Spleen (tissue), 11 donors: ENCODE measurements around the gene FXYD3. TPM values are rescaled to one million over a fixed set of nuclear protein-coding genes. Genes with fewer than 3 reads are reported as not detected.

Source experiments
- DNase-seq: peaks from one replicate; pipeline ENCODE4 v3.0.0-alpha.2; 2020
- H3K27ac ChIP-seq, 8 donors: fragments of 200-600 bp; sonication (generic) in 7 of 8; 1 replicate in 4 of 8; 2 replicates in 4 of 8; pipeline versions ENCODE4 v1.5.0 to v1.8.0; 2016 to 2021; ENCODE audit warnings: inconsistent platforms in 4 of 8, mild to moderate bottlenecking in 4 of 8, moderate library complexity in 1 of 8
- H3K27me3 ChIP-seq, 7 donors: fragments of 200-600 bp; sonication (generic) in 6 of 7; replicated peaks in 1 of 7; 1 replicate in 4 of 7; 2 replicates in 3 of 7; pipeline versions ENCODE4 v1.5.0 to v1.8.0; 2016 to 2021; ENCODE audit warnings: inconsistent platforms in 3 of 7, mild to moderate bottlenecking in 1 of 7
- H3K36me3 ChIP-seq, 6 donors: fragments of 200-600 bp; sonication (generic) in 5 of 6; 1 replicate in 4 of 6; 2 replicates in 2 of 6; pipeline versions ENCODE4 v1.5.0 to v1.8.0; 2016 to 2021; ENCODE audit warnings: inconsistent platforms in 2 of 6
- H3K4me1 ChIP-seq, 6 donors: fragments of 200-600 bp; sonication (generic) in 5 of 6; 1 replicate in 3 of 6; 2 replicates in 3 of 6; pipeline versions ENCODE4 v1.5.0 to v1.8.0; 2016 to 2021; ENCODE audit warnings: inconsistent platforms in 3 of 6
- H3K4me3 ChIP-seq, 8 donors: fragments of 200-600 bp; sonication (generic) in 7 of 8; 1 replicate in 4 of 8; 2 replicates in 4 of 8; pipeline versions ENCODE4 v1.5.0 to v1.8.0; 2016 to 2021; ENCODE audit warnings: inconsistent platforms in 4 of 8, mild to moderate bottlenecking in 4 of 8, moderate library complexity in 2 of 8
- H3K9me3 ChIP-seq, 8 donors: fragments of 200-600 bp; sonication (generic) in 7 of 8; 1 replicate in 4 of 8; 2 replicates in 4 of 8; pipeline versions ENCODE4 v1.5.0 to v1.8.0; 2016 to 2021; ENCODE audit warnings: inconsistent platforms in 4 of 8
- CTCF ChIP-seq, 11 experiments: fragments of 200-600 bp in 7 of 11; fragments of 450-650 bp in 4 of 11; sonication (generic) in 4 of 11; IDR thresholded peaks in 8 of 11; conservative IDR thresholded peaks in 3 of 11; 1 replicate in 7 of 11; 2 replicates in 4 of 11; pipeline versions ENCODE4 v1.4.0 to v1.8.0; 2016 to 2021; ENCODE audit warnings: antibody characterized with exemption in 11 of 11, inconsistent platforms in 4 of 11, mild to moderate bottlenecking in 1 of 11
- POLR2A ChIP-seq, 3 donors: fragments of 450-650 bp; IDR thresholded peaks; one replicate each; pipeline ENCODE4 v1.5.1; 2017; ENCODE audit warnings: antibody characterized with exemption in 3 of 3, mild to moderate bottlenecking in 1 of 3
- POLR2AphosphoS5 ChIP-seq, 3 donors: sonication (generic); formaldehyde crosslinking; IDR thresholded peaks; one replicate each; pipeline ENCODE4 v1.5.1; 2017; ENCODE audit warnings: antibody characterized with exemption in 3 of 3
- WGBS, 5 donors: extraction: QIAGEN DNeasy Blood & Tissue Kit in 3 of 5; methylation state at CpG; one replicate each; pipeline versions ENCODE4 v1.1.5 to v1.1.7; 2013 to 2018; 5-methylcytosine and 5-hydroxymethylcytosine counted together
- intact Hi-C: fragments of 100-400 bp; cut with DNase I; formaldehyde crosslinking; loops from one replicate; pipeline ENCODE4 v1.15.0; 2023; ENCODE audit warnings: low total_unique reads
- polyA plus RNA-seq, 3 donors: library from polyadenylated mRNA; stranded (reverse); fragments of 200-250 nt; gene quantifications; one replicate each; pipeline ENCODE4 v1.2.1, GENCODE V29; 2013
- total RNA-seq, 7 donors: library from RNA; depleted of rRNA in 3 of 7; stranded (reverse); fragments of >200 nt in 3 of 7; fragmentation: NEBNext Ultra II Directional in 4 of 7; extraction: Animal tissue kit (Norgen Biotek cat#: 25700) in 4 of 7; gene quantifications; one replicate each; pipeline versions ENCODE4 v1.1.0 to v1.2.1, GENCODE V29; 2016 to 2021
- donor health status: healthy with polysubstance abuse.
- donor health status: DM: no; HTN: no; CAD: no; lungs with moderate emphysema.
- donor health status: DM: no; HTN: no; CAD: no.
- donor health status: Bipolar disorder and iron deficiency.
- donor health status: healthy.
- donor health status: DM: no; HTN: no; CAD: no.
- donor health status: DM: yes; HTN: yes; CAD: no.

Gene FXYD3
- total and polyA plus RNA-seq, 10 donors = 0.33 to 1.5 (median 0.70) TPM; not detected in 7

GRCh38 chr19:35120898-35121297 is 5.3 kb downstream of the FXYD3 start:
- Histone ChIP-seq H3K36me3 (no peaks in the 10 kb centered on the region), H3K9me3 (no peaks in the 10 kb centered on the region), H3K27ac (peak overlapping the region in 1 of 8 donors; percentile 21), H3K4me3 (no peak overlapping the region), H3K4me1 (peaks cover 9 to 69% (median 31%) of the 10 kb centered on the region in 6 donors), H3K27me3 (no peaks in the 10 kb centered on the region)
- no peak for DNase-seq
- WGBS, 5 donors = 66 to 88% (median 75%) methylated on average over 7 of the region's 7 CpGs
- TF ChIP-seq CTCF (IDR thresholded peaks at IDR 0.05 in 8 of 11, conservative IDR thresholded peaks at IDR 0.05 in 3 of 11) = no peak
- no peak for TF ChIP-seq POLR2AphosphoS5 (IDR thresholded peaks at IDR 0.05)
- no peak for TF ChIP-seq POLR2A (IDR thresholded peaks at IDR 0.05)
- intact Hi-C loops = no loop called here

- H3K9me3 ChIP-seq = no peaks in the 10 kb centered on the region
Measured at GRCh38 chr19:35122687-35123551, 7.3 kb downstream of the FXYD3 start.

GRCh38 chr19:35123573-35123972 is 8.0 kb downstream of the FXYD3 start:
- peaks cover 9 to 53% (median 33%) of the 10 kb centered on the region in 6 donors for H3K4me1 ChIP-seq
- intact Hi-C loops = no loop called here
- no peaks in the 10 kb centered on the region for H3K9me3 ChIP-seq
- peak overlapping the region in 7 of 8 donors; percentile 60 to 90 (median 84) for H3K27ac ChIP-seq
- H3K27me3 ChIP-seq = no peaks in the 10 kb centered on the region
- H3K4me3 ChIP-seq = peak overlapping the region in 3 of 8 donors; percentile 47 to 75 (median 49)
- TF ChIP-seq POLR2AphosphoS5 (IDR thresholded peaks at IDR 0.05) (no peak), CTCF (IDR thresholded peaks at IDR 0.05 in 8 of 11, conservative IDR thresholded peaks at IDR 0.05 in 3 of 11) (no peak), POLR2A (IDR thresholded peaks at IDR 0.05) (no peak)
- WGBS, 5 donors = 76 to 89% (median 83%) methylated on average over 5 of the region's 5 CpGs
- no peak for DNase-seq
- no peaks in the 10 kb centered on the region for H3K36me3 ChIP-seq

More at GRCh38 chr19:35122687-35123551, 7.3 kb downstream of the FXYD3 start:
- TF ChIP-seq POLR2AphosphoS5 (IDR thresholded peaks at IDR 0.05) (no peak), CTCF (IDR thresholded peaks at IDR 0.05 in 8 of 11, conservative IDR thresholded peaks at IDR 0.05 in 3 of 11) (no peak), POLR2A (IDR thresholded peaks at IDR 0.05) (no peak)
- no peak overlapping the region for H3K4me3 ChIP-seq
- peak overlapping the region in 3 of 8 donors; percentile 84 to 88 (median 87) for H3K27ac ChIP-seq
- peaks cover 9 to 59% (median 35%) of the 10 kb centered on the region in 6 donors for H3K4me1 ChIP-seq
- 90 to 94% (median 91%) methylated on average over 18 to 19 of the region's 19 CpGs for WGBS, 5 donors
- no peak for DNase-seq
- H3K36me3 ChIP-seq = no peaks in the 10 kb centered on the region
- intact Hi-C loops = no loop called here
- H3K27me3 ChIP-seq = no peaks in the 10 kb centered on the region
